Left ventricle myocardium inferior (tissue), 1 donor: ENCODE data around the gene MYADML2. TPM values are rescaled to one million over a fixed set of nuclear protein-coding genes. Genes with fewer than 3 reads are reported as not detected.
A peak's percentile ranks its signal among the peaks of the same experiment; 100 is the strongest.

Experiments used
- DNase-seq: peaks from one replicate; pipeline ENCODE4 v3.0.0-alpha.2; 2020
- H3K27ac ChIP-seq: fragments of 200-600 bp; replicated peaks from 2 replicates; pipeline ENCODE4 v1.8.0; 2021
- H3K27me3 ChIP-seq: fragments of 200-600 bp; 2 replicates; pipeline ENCODE4 v1.8.0; 2021; ENCODE audit warnings: low read depth
- H3K36me3 ChIP-seq: fragments of 200-600 bp; 2 replicates; pipeline ENCODE4 v1.8.0; 2021
- H3K4me1 ChIP-seq: fragments of 200-600 bp; 2 replicates; pipeline ENCODE4 v1.8.0; 2021
- H3K4me3 ChIP-seq: fragments of 200-600 bp; 2 replicates; pipeline ENCODE4 v1.8.0; 2021; ENCODE audit warnings: mild to moderate bottlenecking, moderate library complexity
- H3K9me3 ChIP-seq: fragments of 200-600 bp; replicated peaks from 2 replicates; pipeline ENCODE4 v1.8.0; 2021
- CTCF ChIP-seq: fragments of 200-600 bp; IDR thresholded peaks from 2 replicates; pipeline ENCODE4 v1.8.0; 2021; ENCODE audit warnings: antibody characterized with exemption, mild to moderate bottlenecking, borderline replicate concordance
- intact Hi-C: fragments of 100-400 bp; cut with micrococcal nuclease; formaldehyde crosslinking; loops from one replicate; pipeline ENCODE4 v1.11.0; 2022
- total RNA-seq: library from RNA; stranded (reverse); fragmentation: NEBNext Ultra II Directional; extraction: Animal tissue kit (Norgen Biotek cat#: 25700); gene quantifications from one replicate; pipeline ENCODE4 v1.2.1, GENCODE V29; 2021
- donor health status: DM: no; HTN: yes; CAD: no; lungs with severe emphysema.

MYADML2 gene
- total RNA-seq, 1 donor from 2014 or later = 7.2 TPM

- peaks cover 31% of the 10 kb centered on the region for H3K36me3 ChIP-seq
- H3K27ac ChIP-seq = peak overlapping the region; percentile 91
- intact Hi-C loops = no loop called here
- no peaks in the 10 kb centered on the region for H3K9me3 ChIP-seq
- peaks cover 75% of the 10 kb centered on the region for H3K4me1 ChIP-seq
- H3K27me3 ChIP-seq = no peaks in the 10 kb centered on the region
- TF ChIP-seq CTCF = no peak
- no peak for DNase-seq
- peak overlapping the region; percentile 93 for H3K4me3 ChIP-seq
Observed at GRCh38 chr17:81922566-81923301, 24.3 kb downstream of the MYADML2 start.

GRCh38 chr17:81921996-81922565 lies 25.0 kb downstream of the MYADML2 start:
- intact Hi-C loops = no loop called here
- Histone ChIP-seq H3K27ac (no peak overlapping the region), H3K4me1 (peaks cover 80% of the 10 kb centered on the region), H3K9me3 (no peaks in the 10 kb centered on the region), H3K27me3 (no peaks in the 10 kb centered on the region), H3K4me3 (peak overlapping the region; percentile 93), H3K36me3 (peaks cover 31% of the 10 kb centered on the region)
- no peak for DNase-seq
- TF ChIP-seq CTCF = no peak

DNA sequence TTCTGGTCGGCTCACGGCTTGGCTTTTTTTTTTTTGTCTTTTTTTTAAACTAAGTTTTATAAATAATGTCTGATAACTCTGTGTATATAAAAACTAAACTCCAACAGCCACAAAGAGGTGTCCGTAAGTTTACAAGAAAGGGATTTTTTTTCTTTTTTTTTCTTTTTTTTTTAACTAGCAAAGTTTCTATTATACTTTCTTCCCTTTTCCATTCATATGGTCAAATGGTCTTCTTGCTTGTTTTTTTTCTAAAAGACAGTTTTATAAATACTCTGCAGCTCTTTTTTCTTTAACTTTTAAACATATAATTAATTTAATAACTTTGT lies 25.5 kb downstream of the MYADML2 start:
- H3K27ac ChIP-seq = no peak overlapping the region
- no peak overlapping the region for H3K4me3 ChIP-seq
- DNase-seq = no peak
- H3K27me3 ChIP-seq = no peaks in the 10 kb centered on the region
- peaks cover 31% of the 10 kb centered on the region for H3K36me3 ChIP-seq
- no peak for TF ChIP-seq CTCF
- peaks cover 80% of the 10 kb centered on the region for H3K4me1 ChIP-seq
- intact Hi-C loops = no loop called here
- no peaks in the 10 kb centered on the region for H3K9me3 ChIP-seq

DNA sequence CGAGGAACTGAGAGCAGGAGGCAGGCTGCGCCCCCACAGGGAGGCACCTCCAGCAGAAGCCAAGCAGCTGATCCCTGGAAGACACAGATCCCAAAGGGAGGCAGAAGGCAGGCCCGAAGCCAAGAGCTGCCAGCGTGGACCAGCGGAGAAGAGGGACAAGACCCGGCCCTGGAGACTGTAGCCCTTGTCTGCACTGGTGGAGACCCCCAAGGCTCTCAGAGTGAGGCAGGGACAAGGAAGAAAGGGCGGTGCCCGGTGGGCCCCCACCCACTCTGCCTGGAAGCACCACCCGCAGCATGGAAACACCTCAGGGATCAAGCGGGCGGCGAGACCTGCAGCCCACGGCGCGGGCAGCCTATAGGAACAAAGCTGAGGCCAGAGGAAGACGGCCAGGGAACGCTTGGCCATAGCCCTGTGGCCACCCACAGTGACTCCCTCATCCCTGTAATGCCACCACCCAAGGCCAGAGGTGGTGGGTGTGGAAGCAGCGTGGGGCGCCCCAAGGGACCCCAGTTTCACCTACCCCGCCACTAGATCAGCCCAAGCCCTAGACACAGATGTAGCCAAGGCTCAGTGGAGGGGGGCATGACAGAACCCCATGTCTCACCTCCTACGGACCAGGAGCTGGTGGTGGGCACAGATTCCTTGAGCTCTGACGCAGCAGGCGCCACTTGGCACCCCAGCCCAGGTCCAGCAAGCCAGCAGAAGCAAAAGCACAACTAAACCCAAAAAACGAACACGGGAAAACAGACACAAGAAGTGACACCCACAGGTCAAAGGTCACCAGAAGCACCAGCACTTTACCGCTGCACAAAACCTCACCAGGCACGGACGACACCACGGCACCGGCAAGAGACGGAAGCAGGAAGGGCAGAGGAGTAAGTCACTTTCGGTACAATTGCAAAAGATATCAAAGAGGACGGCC lies 26.2 kb downstream of the MYADML2 start:
- H3K4me3 ChIP-seq = no peak overlapping the region
- DNase-seq = no peak
- no peak for TF ChIP-seq CTCF
- H3K27me3 ChIP-seq = no peaks in the 10 kb centered on the region
- H3K36me3 ChIP-seq = peaks cover 32% of the 10 kb centered on the region
- peaks cover 80% of the 10 kb centered on the region for H3K4me1 ChIP-seq
- intact Hi-C loops = no loop called here
- H3K27ac ChIP-seq = no peak overlapping the region
- no peaks in the 10 kb centered on the region for H3K9me3 ChIP-seq

- Histone ChIP-seq H3K4me3 (no peak overlapping the region), H3K27ac (peak overlapping the region; percentile 79), H3K36me3 (peaks cover 50% of the 10 kb centered on the region), H3K27me3 (no peaks in the 10 kb centered on the region), H3K9me3 (no peaks in the 10 kb centered on the region), H3K4me1 (peaks cover 66% of the 10 kb centered on the region)
- DNase-seq = no peak
- intact Hi-C loops = no loop called here
- no peak for TF ChIP-seq CTCF
Observed at GRCh38 chr17:81918832-81919545, 28.0 kb downstream of the MYADML2 start.
